Chondrocyte (in vitro differentiated cells): ENCODE data around the gene TTC34. TPM values are rescaled to one million over a fixed set of nuclear protein-coding genes. Genes with fewer than 3 reads are reported as not detected.

Experiments used
- DNase-seq: peaks from one replicate; pipeline ENCODE4 v3.0.0; 2021; ENCODE audit warnings: mixed read lengths, low spot score
- H3K27ac Mint-ChIP-seq: one replicate; pipeline ENCODE4 v1.8.0; 2021; ENCODE audit warnings: mild to moderate bottlenecking, moderate library complexity, mixed read lengths; ENCODE audit not compliant: unreplicated experiment
- H3K27me3 Mint-ChIP-seq: 2 replicates; pipeline ENCODE4 v1.8.0; 2021; ENCODE audit warnings: low read depth, mixed read lengths
- H3K36me3 Mint-ChIP-seq: 2 replicates; pipeline ENCODE4 v1.8.0; 2021; ENCODE audit warnings: low read depth, mixed read lengths
- H3K4me1 Mint-ChIP-seq: 2 replicates; pipeline ENCODE4 v1.8.0; 2021; ENCODE audit warnings: low read depth, mild to moderate bottlenecking, mixed read lengths
- H3K4me3 Mint-ChIP-seq: one replicate; pipeline ENCODE4 v1.8.0; 2021; ENCODE audit warnings: mild to moderate bottlenecking, moderate library complexity, mixed read lengths; ENCODE audit not compliant: unreplicated experiment
- H3K9me3 Mint-ChIP-seq: 2 replicates; pipeline ENCODE4 v1.8.0; 2021; ENCODE audit warnings: low read depth, mixed read lengths
- CTCF ChIP-seq: fragments of 200-600 bp; sonication (generic); IDR thresholded peaks from 2 replicates; pipeline ENCODE4 v1.5.0; 2021; ENCODE audit warnings: antibody characterized with exemption, mild to moderate bottlenecking, moderate library complexity
- total RNA-seq: library from RNA; stranded (reverse); gene quantifications from 3 replicates; pipeline ENCODE4 v1.2.1, GENCODE V29; 2021

Gene TTC34
- total RNA-seq, 1 donor from 2014 or later: 0.60 TPM

GRCh38 chr1:2611621-2612437, 189.7 kb downstream of the TTC34 start:
- Mint-ChIP-seq H3K9me3 (peaks cover 24% of the 10 kb centered on the region), H3K27ac (no peak overlapping the region), H3K36me3 (peaks cover 2% of the 10 kb centered on the region), H3K4me1 (peaks cover 7% of the 10 kb centered on the region), H3K4me3 (no peak overlapping the region), H3K27me3 (peaks cover 6% of the 10 kb centered on the region)
- no peak for DNase-seq
- TF ChIP-seq CTCF: no peak

GRCh38 chr1:2611031-2611501, 190.4 kb downstream of the TTC34 start:
- Mint-ChIP-seq H3K36me3 (peaks cover 2% of the 10 kb centered on the region), H3K9me3 (peaks cover 20% of the 10 kb centered on the region), H3K4me3 (no peak overlapping the region), H3K4me1 (peaks cover 7% of the 10 kb centered on the region), H3K27me3 (peaks cover 2% of the 10 kb centered on the region), H3K27ac (no peak overlapping the region)
- peak; percentile 92 for DNase-seq
- TF ChIP-seq CTCF: no peak

DNA sequence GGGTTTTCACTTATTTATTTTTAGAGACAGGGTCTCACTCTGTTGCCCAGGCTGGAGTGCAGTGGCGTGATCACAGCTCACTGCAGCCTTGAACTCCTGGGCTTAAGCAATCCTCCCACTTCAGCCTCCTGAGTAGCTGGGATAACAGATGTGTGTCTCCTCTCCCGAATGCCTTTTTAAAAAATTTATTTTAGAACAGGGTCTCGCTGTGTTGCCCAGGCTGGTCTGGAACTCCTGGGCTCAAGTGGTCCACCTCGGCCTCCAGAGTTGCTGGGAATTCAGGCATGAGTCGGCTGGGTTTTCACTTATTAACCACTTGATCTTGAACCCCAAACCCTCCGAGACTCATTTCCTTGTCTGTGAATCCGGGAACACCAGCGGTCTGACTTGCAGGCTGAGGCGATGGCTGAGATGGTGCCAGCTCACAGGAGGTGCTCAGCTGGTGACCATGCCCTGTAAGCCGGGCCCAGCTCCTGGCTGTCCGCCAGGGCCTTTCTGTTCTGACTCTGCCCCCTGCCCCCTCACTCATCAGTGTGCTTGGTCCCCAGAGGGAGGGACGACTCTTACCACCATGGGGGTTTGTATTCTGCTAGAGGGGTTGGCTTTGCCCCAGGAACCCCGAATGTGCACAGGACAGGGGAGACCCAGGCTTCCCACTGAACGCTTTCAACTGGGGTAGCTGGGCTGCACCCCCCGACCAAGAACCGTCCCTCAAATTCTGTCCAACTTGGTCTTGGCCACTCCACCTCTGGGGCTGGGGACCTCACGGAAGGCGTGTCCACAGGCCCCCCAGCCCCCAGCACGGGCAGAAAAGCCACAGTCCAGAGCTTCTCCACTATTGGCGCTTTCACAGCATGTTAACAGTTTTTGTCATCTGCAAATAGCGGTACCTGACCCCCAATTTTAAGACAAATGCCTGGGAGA, 191.2 kb downstream of the TTC34 start:
- Mint-ChIP-seq H3K27ac (no peak overlapping the region), H3K4me1 (peaks cover 7% of the 10 kb centered on the region), H3K27me3 (peaks cover 2% of the 10 kb centered on the region), H3K9me3 (peaks cover 17% of the 10 kb centered on the region), H3K36me3 (peaks cover 2% of the 10 kb centered on the region), H3K4me3 (no peak overlapping the region)
- TF ChIP-seq CTCF: no peak
- no peak for DNase-seq

GRCh38 chr1:2609319-2610035, 192.0 kb downstream of the TTC34 start:
- Mint-ChIP-seq H3K27me3 (peaks cover 2% of the 10 kb centered on the region), H3K9me3 (peaks cover 13% of the 10 kb centered on the region), H3K27ac (peak overlapping the region; percentile 74), H3K4me3 (no peak overlapping the region), H3K36me3 (peaks cover 2% of the 10 kb centered on the region), H3K4me1 (peaks cover 7% of the 10 kb centered on the region)
- no peak for TF ChIP-seq CTCF
- peak; percentile 85 for DNase-seq
